ENCODE measurements around the gene NOX1.
"Not testable (repeated sequence)": the region's sequence is repeated elsewhere in the genome, so short reads cannot be mapped to it uniquely, and the experiment has no call there.

NOX1 gene

GRCh38 chrX:100819534-100819836 lies 54.7 kb downstream of the NOX1 start:
- no peak for DNase-seq (ENCODE audit: low spot score)

- no peak for DNase-seq (ENCODE audit: low spot score)
Measured at GRCh38 chrX:100817340-100817739, 56.8 kb downstream of the NOX1 start.

- DNase-seq (ENCODE audit: low spot score): no peak
Measured at GRCh38 chrX:100812216-100813158, 61.7 kb downstream of the NOX1 start.

DNA sequence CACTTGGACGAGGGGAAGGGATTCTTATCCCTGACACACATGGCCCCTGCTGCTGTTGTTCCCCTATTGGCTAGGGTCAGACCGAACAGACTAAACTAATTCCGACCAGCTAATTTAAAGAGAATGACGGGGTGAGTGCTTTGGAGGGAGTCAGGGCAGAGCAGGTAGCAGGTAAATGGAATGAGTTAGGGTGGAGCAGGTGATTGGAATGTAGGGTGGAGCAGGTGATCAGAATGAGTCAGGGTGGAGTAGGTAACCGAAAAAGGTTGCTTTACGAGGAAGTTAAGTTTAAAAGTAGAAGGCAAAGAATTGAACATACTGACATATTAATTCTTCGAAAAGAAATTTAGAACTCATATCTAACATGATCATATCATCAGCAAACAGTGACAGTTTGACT lies 65.9 kb downstream of the NOX1 start:
- not testable (repeated sequence) for DNase-seq (ENCODE audit: low spot score)

DNA sequence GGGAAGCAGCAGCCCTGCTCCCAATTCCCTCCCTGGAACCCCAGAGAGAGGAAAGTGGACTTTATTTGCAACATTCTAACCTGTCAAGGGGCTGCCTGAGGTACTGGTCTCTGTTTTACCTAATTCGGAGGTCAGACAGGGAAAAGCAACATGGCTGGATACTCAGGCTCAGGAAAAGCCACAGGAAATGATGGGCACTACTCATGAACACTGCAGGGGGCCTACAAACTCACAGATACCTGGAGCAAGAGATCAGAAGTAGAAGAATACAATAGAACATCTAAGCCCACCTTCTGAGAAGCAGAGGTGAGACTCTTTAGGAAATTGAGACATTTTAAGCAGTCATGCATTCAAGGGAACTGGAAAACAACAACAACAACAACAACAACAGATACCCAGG lies 69.4 kb downstream of the NOX1 start:
- DNase-seq (ENCODE audit: low spot score): no peak

DNA sequence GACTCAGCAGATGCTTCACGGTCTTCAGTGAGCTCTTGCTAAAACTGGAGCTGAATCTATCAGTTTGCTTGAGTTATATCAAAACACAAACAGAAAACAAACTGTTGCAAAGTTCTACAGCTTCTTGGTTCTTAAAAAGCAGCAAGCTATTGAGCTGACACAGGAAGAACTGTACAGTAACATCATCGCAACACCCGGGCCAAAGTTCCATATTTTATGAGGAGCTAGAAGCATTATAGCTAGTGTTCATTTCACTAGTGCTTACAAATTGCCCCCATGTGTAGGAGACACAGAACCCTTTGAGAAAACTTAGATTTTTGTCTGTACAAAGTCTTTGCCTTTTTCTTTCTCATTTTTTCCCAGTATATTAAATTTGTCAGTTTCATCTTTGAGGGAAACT lies 71.3 kb downstream of the NOX1 start:
- no peak for DNase-seq (ENCODE audit: low spot score)

DNA sequence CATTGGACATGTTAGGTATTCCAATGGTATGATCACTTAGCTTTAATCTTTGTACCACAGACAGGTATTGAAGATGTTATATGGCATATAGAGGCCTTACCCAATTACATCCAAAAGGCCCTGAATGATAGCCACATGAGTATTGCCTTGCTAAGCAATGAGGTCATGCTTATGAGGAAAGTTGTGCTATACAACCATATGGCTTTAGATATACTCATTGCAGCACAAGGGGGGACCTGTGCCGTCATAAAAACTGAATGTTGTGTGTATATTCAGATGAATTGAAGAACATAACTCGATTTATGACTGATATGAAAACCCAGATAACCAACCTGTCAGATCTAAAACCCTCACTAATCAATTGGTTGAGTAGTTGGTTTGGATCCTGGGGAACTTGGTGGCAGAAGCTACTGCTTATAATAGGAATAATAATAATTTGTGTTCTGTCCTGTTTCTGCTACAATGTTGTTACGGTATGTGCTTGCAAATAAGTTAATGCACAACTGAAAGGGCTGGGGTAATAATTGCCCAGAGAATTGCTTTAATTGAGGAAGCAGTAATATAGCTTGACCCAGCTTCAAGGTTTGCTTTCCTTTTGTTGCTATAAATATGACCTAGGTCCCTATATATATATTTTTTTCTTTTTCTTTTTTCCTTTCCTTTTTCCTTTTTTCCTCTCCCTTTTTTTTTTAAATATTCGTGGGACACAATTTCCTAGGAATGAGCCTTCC lies 75.5 kb downstream of the NOX1 start:
- DNase-seq (ENCODE audit: low spot score): no peak

- DNase-seq (ENCODE audit: low spot score): no peak
Measured at GRCh38 chrX:100797359-100797758, 76.8 kb downstream of the NOX1 start.

DNA sequence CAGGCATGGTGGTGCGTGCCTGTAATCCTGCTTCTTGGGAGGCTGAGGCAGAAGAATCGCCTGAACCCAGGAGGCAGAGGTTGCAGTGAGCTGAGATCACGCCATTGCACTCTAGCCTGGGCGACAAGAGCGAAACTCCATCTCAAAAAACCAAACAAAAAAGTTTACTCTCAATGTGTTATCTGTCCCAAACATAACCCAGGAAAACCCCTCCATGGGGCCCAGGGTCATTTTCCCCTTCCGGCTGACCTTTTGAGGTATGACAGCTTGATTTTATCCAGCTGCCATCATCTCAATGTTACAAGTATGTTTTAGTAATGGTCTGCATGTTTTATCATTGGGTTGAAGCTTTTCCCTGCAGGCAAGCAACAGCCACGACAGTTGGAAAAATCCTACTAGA lies 77.8 kb downstream of the NOX1 start:
- DNase-seq (ENCODE audit: low spot score): not testable (repeated sequence)
